Activated CD4-positive, alpha-beta T cell treated with anti-CD3 and anti-CD28 coated beads, Interleukin-2, Interleukin-6, amounts not matched to agents 100 ng/mL and 50 ng/mL, durations not matched to agents 16 hours and 8 hours (primary cell): ENCODE data around the gene PRAMEF7.
"Not testable (repeated sequence)": the region's sequence is repeated elsewhere in the genome, so short reads cannot be mapped to it uniquely, and the experiment has no call there.

Experiments used
- DNase-seq: peaks from one replicate; pipeline ENCODE4 v3.0.0-alpha.2; 2020

Gene PRAMEF7

GRCh38 chr1:12916310-12916709, at the start of gene PRAMEF7:
Gene PRAMEF7, plus strand, starts transcription at chr1:12916610. Its CDS starts 1,083 bp downstream, at chr1:12917693.
- not testable (repeated sequence) for DNase-seq

GRCh38 chr1:12878453-12878852, 38.0 kb upstream of the PRAMEF7 start:
- not testable (repeated sequence) for DNase-seq

- DNase-seq, result not testable (repeated sequence)
Measured at GRCh38 chr1:12886101-12886500, 30.3 kb upstream of the PRAMEF7 start, which contains the start of gene PRAMEF4. Gene PRAMEF4, minus strand, starts transcription at chr1:12886201. Its CDS starts 2,807 bp downstream, at chr1:12883394.

GRCh38 chr1:12898170-12898569, 18.2 kb upstream of the PRAMEF7 start, which contains the start of gene PRAMEF10:
Gene PRAMEF10, minus strand, starts transcription at chr1:12898270. Its CDS starts 2,423 bp downstream, at chr1:12895847.
- DNase-seq, result not testable (repeated sequence)

GRCh38 chr1:12899186-12899585, 17.2 kb upstream of the PRAMEF7 start:
- not testable (repeated sequence) for DNase-seq

- not testable (repeated sequence) for DNase-seq
Measured at GRCh38 chr1:12903793-12904572, 12.4 kb upstream of the PRAMEF7 start.

GRCh38 chr1:12921749-12922148, 5.3 kb downstream of the PRAMEF7 start:
- not testable (repeated sequence) for DNase-seq

- not testable (repeated sequence) for DNase-seq
Measured at GRCh38 chr1:12924368-12924767, 8.0 kb downstream of the PRAMEF7 start.

GRCh38 chr1:12947480-12947879, 31.1 kb downstream of the PRAMEF7 start, which contains the start of gene PRAMEF6:
Gene PRAMEF6, minus strand, starts transcription at chr1:12947580. Its CDS starts 5,062 bp downstream, at chr1:12942518.
- DNase-seq, result not testable (repeated sequence)
